ENCODE measurements around the gene WNT6. TPM values are rescaled to one million over a fixed set of nuclear protein-coding genes. Genes with fewer than 3 reads are reported as not detected.

Gene WNT6
- total RNA-seq, 1 experiment from 2014 or later = 0.33 TPM

- Histone ChIP-seq H3K4me2 (peak overlapping the region; percentile 87), H3K4me1 (replicated peaks; ENCODE audit: insufficient read depth) (peaks cover 52% of the 10 kb centered on the region), H3K9me2 (ENCODE audit: insufficient read depth) (no peaks in the 10 kb centered on the region), H2AFZ (peak overlapping the region; percentile 75; the same call in 1 of the 2 replicates), H3K79me2 (ENCODE audit: low read depth) (no peaks in the 10 kb centered on the region), H3K36me3 (ENCODE audit: low read depth) (no peaks in the 10 kb centered on the region), H3F3A (ENCODE audit: insufficient read depth, low read depth) (peaks cover 41% of the 10 kb centered on the region), H3K4me3 (peak overlapping the region; percentile 59; the same call in 1 of the 2 replicates), H4K20me1 (ENCODE audit: insufficient read depth) (no peaks in the 10 kb centered on the region), H3K27ac (peak overlapping the region; percentile 87), H3K27me3 (ENCODE audit: insufficient read depth, low read depth) (no peaks in the 10 kb centered on the region), H3K9me3 (ENCODE audit: insufficient read depth, low read depth) (no peaks in the 10 kb centered on the region)
- DNase-seq = no peak
- intact Hi-C loops (cut with micrococcal nuclease; ENCODE audit: unreplicated experiment) = loop anchor here (1.0 to 10.0 kb wide), 5 partner anchors 21 to 377 kb away; partner anchors contain the start of genes BCS1L, DNAJB2 and ZNF142
- TF ChIP-seq, protein P1, sequence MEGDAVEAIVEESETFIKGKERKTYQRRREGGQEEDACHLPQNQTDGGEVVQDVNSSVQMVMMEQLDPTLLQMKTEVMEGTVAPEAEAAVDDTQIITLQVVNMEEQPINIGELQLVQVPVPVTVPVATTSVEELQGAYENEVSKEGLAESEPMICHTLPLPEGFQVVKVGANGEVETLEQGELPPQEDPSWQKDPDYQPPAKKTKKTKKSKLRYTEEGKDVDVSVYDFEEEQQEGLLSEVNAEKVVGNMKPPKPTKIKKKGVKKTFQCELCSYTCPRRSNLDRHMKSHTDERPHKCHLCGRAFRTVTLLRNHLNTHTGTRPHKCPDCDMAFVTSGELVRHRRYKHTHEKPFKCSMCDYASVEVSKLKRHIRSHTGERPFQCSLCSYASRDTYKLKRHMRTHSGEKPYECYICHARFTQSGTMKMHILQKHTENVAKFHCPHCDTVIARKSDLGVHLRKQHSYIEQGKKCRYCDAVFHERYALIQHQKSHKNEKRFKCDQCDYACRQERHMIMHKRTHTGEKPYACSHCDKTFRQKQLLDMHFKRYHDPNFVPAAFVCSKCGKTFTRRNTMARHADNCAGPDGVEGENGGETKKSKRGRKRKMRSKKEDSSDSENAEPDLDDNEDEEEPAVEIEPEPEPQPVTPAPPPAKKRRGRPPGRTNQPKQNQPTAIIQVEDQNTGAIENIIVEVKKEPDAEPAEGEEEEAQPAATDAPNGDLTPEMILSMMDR (conservative IDR thresholded peaks at IDR 0.05) = no peak
- no peak for TF ChIP-seq EZH2 (IDR thresholded peaks at IDR 0.05; ENCODE audit: low read depth)
- POLR2A ChIA-PET (ENCODE audit: unreplicated experiment) = no interaction called here
- CTCF ChIA-PET = interaction anchor here (0.7 to 2.6 kb wide), 7 partner anchors 9 to 83 kb away, joined by 3 to 65 read pairs (median 3); no protein-coding TSS in a partner anchor
- BruUV-seq (replicated peaks) = no TSS peak
Measured at GRCh38 chr2:218897394-218898108, 37.9 kb downstream of the WNT6 start.

GRCh38 chr2:218898109-218898878, 38.7 kb downstream of the WNT6 start:
- H3K27me3 ChIP-seq (ENCODE audit: insufficient read depth, low read depth) = no peaks in the 10 kb centered on the region
- H3F3A ChIP-seq (ENCODE audit: insufficient read depth, low read depth) = peaks cover 41% of the 10 kb centered on the region
- H3K9me3 ChIP-seq (ENCODE audit: insufficient read depth, low read depth) = no peaks in the 10 kb centered on the region
- H4K20me1 ChIP-seq (ENCODE audit: insufficient read depth) = no peaks in the 10 kb centered on the region
- BruUV-seq (replicated peaks) = no TSS peak
- ChIA-PET POLR2A (ENCODE audit: unreplicated experiment) (no interaction called here), CTCF (interaction anchor here (0.6 to 2.6 kb wide), 9 partner anchors 8 to 82 kb away, joined by 3 to 65 read pairs (median 3); no protein-coding TSS in a partner anchor)
- peak in 1 of 2 experiments; percentile 71 for DNase-seq
- no peaks in the 10 kb centered on the region for H3K36me3 ChIP-seq (ENCODE audit: low read depth)
- H3K4me3 ChIP-seq = no peak overlapping the region
- peak overlapping the region; percentile 87 for H3K4me2 ChIP-seq
- no peaks in the 10 kb centered on the region for H3K9me2 ChIP-seq (ENCODE audit: insufficient read depth)
- peaks cover 49% of the 10 kb centered on the region for H3K4me1 ChIP-seq (replicated peaks; ENCODE audit: insufficient read depth)
- TF ChIP-seq, protein P1 (conservative IDR thresholded peaks at IDR 0.05) = peak; percentile 96
- no peak for TF ChIP-seq EZH2 (IDR thresholded peaks at IDR 0.05; ENCODE audit: low read depth)
- H3K27ac ChIP-seq = no peak overlapping the region
- H3K79me2 ChIP-seq (ENCODE audit: low read depth) = no peaks in the 10 kb centered on the region
- no peak overlapping the region for H2AFZ ChIP-seq
- intact Hi-C loops (cut with micrococcal nuclease; ENCODE audit: unreplicated experiment) = loop anchor here (1.0 to 10.0 kb wide), 5 partner anchors 22 to 377 kb away; partner anchors contain the start of genes BCS1L, DNAJB2 and ZNF142

DNA sequence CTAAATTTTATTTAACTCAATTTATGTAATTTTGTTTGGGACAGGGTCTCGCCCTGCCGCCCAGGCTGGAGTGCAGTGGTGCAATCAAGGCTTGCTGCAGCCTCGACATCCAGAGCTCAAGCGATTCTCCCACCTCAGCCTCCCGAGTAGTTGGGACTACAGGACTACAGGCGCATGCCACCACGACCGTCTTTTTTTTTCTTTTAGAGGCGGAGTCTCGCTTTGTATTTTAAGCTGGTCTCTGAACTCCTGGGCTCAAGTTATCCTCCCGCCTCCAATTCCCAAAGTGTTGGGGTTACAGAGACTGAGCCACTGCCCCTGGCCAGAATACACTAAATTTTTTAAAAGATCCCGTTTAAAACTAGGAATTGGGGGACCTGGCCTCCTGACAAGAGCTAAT, 39.5 kb downstream of the WNT6 start:
- H4K20me1 ChIP-seq (ENCODE audit: insufficient read depth) = no peaks in the 10 kb centered on the region
- CTCF ChIA-PET = no interaction called here
- H3K4me2 ChIP-seq = no peak overlapping the region
- no peaks in the 10 kb centered on the region for H3K27me3 ChIP-seq (ENCODE audit: insufficient read depth, low read depth)
- H3F3A ChIP-seq (ENCODE audit: insufficient read depth, low read depth) = peaks cover 34% of the 10 kb centered on the region
- no peaks in the 10 kb centered on the region for H3K9me3 ChIP-seq (ENCODE audit: insufficient read depth, low read depth)
- no peaks in the 10 kb centered on the region for H3K36me3 ChIP-seq (ENCODE audit: low read depth)
- no peaks in the 10 kb centered on the region for H3K9me2 ChIP-seq (ENCODE audit: insufficient read depth)
- BruUV-seq (replicated peaks) = no TSS peak
- H2AFZ ChIP-seq = no peak overlapping the region
- POLR2A ChIA-PET (ENCODE audit: unreplicated experiment) = no interaction called here
- intact Hi-C loops (cut with micrococcal nuclease; ENCODE audit: unreplicated experiment) = loop anchor here (5.0 to 10.0 kb wide), 3 partner anchors 167 to 376 kb away; partner anchors contain the start of genes BCS1L, DNAJB2 and ZNF142
- DNase-seq = no peak
- no peak overlapping the region for H3K27ac ChIP-seq
- no peak overlapping the region for H3K4me3 ChIP-seq
- peaks cover 40% of the 10 kb centered on the region for H3K4me1 ChIP-seq (replicated peaks; ENCODE audit: insufficient read depth)
- no peaks in the 10 kb centered on the region for H3K79me2 ChIP-seq (ENCODE audit: low read depth)
- TF ChIP-seq, protein P1 (conservative IDR thresholded peaks at IDR 0.05) = no peak
- no peak for TF ChIP-seq EZH2 (IDR thresholded peaks at IDR 0.05; ENCODE audit: low read depth)

All from PC-9 (cell line).